Measurements from ENCODE around the gene CX3CR1. TPM values are rescaled to one million over a fixed set of nuclear protein-coding genes. Genes with fewer than 3 reads are reported as not detected.

Gene CX3CR1
- total RNA-seq, 4 donors from 2014 or later = not detected

GRCh38 chr3:39226106-39226741 lies 53.6 kb downstream of the CX3CR1 start:
- Histone ChIP-seq H3K27ac (no peak overlapping the region), H3K9me3 (no peaks in the 10 kb centered on the region), H3K4me1 (no peaks in the 10 kb centered on the region), H3K4me3 (no peak overlapping the region), H3K36me3 (no peaks in the 10 kb centered on the region), H3K27me3 (no peaks in the 10 kb centered on the region)
- no peak for DNase-seq
- TF ChIP-seq CTCF (IDR thresholded peaks at IDR 0.05) (no peak), POLR2A (IDR thresholded peaks at IDR 0.05) (no peak)

GRCh38 chr3:39224288-39224687 lies 55.5 kb downstream of the CX3CR1 start:
- no peak overlapping the region for H3K27ac ChIP-seq
- DNase-seq = no peak
- no peak for TF ChIP-seq CTCF (IDR thresholded peaks at IDR 0.05)
- TF ChIP-seq POLR2A (IDR thresholded peaks at IDR 0.05) = no peak
- no peaks in the 10 kb centered on the region for H3K9me3 ChIP-seq
- no peak overlapping the region for H3K4me3 ChIP-seq
- no peaks in the 10 kb centered on the region for H3K4me1 ChIP-seq
- H3K36me3 ChIP-seq = no peaks in the 10 kb centered on the region
- no peaks in the 10 kb centered on the region for H3K27me3 ChIP-seq

GRCh38 chr3:39222939-39223338 lies 56.9 kb downstream of the CX3CR1 start:
- Histone ChIP-seq H3K36me3 (no peaks in the 10 kb centered on the region), H3K27me3 (no peaks in the 10 kb centered on the region), H3K27ac (no peak overlapping the region), H3K4me1 (no peaks in the 10 kb centered on the region), H3K9me3 (no peaks in the 10 kb centered on the region), H3K4me3 (no peak overlapping the region)
- no peak for DNase-seq
- TF ChIP-seq POLR2A (IDR thresholded peaks at IDR 0.05) (no peak), CTCF (IDR thresholded peaks at IDR 0.05) (no peak)

GRCh38 chr3:39222462-39222861 lies 57.4 kb downstream of the CX3CR1 start:
- Histone ChIP-seq H3K27ac (no peak overlapping the region), H3K36me3 (no peaks in the 10 kb centered on the region), H3K9me3 (no peaks in the 10 kb centered on the region), H3K4me1 (no peaks in the 10 kb centered on the region), H3K4me3 (no peak overlapping the region), H3K27me3 (no peaks in the 10 kb centered on the region)
- TF ChIP-seq CTCF (IDR thresholded peaks at IDR 0.05) (no peak), POLR2A (IDR thresholded peaks at IDR 0.05) (no peak)
- no peak for DNase-seq

- Histone ChIP-seq H3K4me3 (no peak overlapping the region), H3K4me1 (no peaks in the 10 kb centered on the region), H3K36me3 (no peaks in the 10 kb centered on the region), H3K9me3 (no peaks in the 10 kb centered on the region), H3K27me3 (no peaks in the 10 kb centered on the region), H3K27ac (no peak overlapping the region)
- no peak for DNase-seq
- no peak for TF ChIP-seq POLR2A (IDR thresholded peaks at IDR 0.05)
- TF ChIP-seq CTCF (IDR thresholded peaks at IDR 0.05) = no peak
Measured at GRCh38 chr3:39221141-39221530, 58.7 kb downstream of the CX3CR1 start.

Measured in Peyer's patch (tissue), 4 donors.